Measurements from ENCODE around the gene CLEC16A. TPM values are rescaled to one million over a fixed set of nuclear protein-coding genes. Genes with fewer than 3 reads are reported as not detected.

Gene CLEC16A
- total RNA-seq, 1 donor from 2014 or later, result 40.4 TPM

GRCh38 chr16:11133344-11133943, 189.1 kb downstream of the CLEC16A start:
- intact Hi-C loops (cut with micrococcal nuclease), result no loop called here

DNA sequence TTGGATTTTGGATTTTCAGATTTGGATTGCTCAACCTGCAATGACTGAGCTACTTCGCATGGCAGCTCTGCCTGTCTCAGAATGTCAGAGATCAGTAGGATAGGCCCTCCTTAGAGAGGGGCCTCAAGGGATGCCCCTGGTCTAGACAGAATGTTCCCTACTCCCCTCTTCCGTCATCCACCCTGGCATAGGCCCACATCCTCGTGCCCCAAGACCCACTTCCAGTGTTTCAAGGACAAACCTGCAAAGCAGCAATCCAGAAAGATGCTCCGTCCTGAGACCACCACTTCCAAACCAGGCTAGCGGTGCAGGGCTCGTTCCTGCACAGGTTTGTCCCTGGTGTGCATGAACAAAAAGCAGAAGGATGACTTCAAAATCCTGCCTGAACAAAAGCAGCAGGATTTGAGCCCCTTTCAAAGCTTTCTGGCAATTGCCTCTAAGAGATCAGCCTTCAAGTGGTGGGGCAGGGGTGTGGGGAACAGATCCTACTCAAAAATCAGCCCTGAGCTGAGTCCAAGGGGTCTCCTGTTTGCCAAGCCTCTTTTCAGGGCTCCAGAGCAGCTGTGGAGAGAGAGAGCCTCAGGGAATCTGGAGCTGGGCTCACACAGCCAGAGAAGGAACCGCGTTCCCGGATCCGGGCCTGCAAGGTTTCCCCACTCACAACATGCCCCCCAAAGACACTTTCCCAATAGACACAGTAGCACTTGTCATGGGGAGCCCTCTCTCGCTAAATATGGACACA, 190.5 kb downstream of the CLEC16A start:
- intact Hi-C loops (cut with micrococcal nuclease), result no loop called here

GRCh38 chr16:11135464-11135973, 191.2 kb downstream of the CLEC16A start:
- intact Hi-C loops (cut with micrococcal nuclease), result no loop called here

- intact Hi-C loops (cut with micrococcal nuclease), result no loop called here
Measured at GRCh38 chr16:11136600-11136999, 192.2 kb downstream of the CLEC16A start.

GRCh38 chr16:11138022-11138768, 193.8 kb downstream of the CLEC16A start:
- intact Hi-C loops (cut with micrococcal nuclease), result loop anchor here (2.0 kb wide), 1 partner anchor 33 kb away; no protein-coding TSS in a partner anchor

DNA sequence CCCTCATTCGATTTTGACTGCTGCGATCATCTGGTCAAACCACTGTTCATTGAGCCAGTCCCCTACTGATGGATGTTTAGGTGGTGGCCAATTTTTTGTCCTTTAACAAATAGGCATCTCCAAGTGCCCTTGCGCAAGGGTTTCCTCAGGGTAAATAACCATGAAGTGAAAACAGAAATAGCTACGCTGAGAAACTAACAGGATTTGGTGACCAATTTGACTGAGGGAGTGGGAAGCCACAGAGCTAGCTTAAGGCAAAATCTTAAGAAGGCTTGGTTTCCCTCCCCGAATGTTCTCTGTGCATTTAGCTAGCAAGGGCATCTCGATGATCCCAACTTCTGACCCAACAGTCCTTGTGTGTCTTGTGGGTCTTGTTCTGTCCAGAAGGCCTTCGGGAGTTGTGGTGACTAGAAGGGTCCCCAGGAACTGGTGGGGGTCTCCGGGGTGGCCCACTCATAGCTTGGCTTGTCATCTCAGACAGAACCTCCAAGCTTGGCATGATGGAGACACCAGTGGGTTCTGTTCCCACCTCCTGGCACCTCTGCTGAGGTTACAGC, 194.5 kb downstream of the CLEC16A start:
- intact Hi-C loops (cut with micrococcal nuclease), result loop anchor here (2.0 kb wide), 1 partner anchor 34 kb away; no protein-coding TSS in a partner anchor

- intact Hi-C loops (cut with micrococcal nuclease), result loop anchor here (2.0 kb wide), 1 partner anchor 35 kb away; no protein-coding TSS in a partner anchor
Measured at GRCh38 chr16:11139326-11140097, 195.1 kb downstream of the CLEC16A start.

DNA sequence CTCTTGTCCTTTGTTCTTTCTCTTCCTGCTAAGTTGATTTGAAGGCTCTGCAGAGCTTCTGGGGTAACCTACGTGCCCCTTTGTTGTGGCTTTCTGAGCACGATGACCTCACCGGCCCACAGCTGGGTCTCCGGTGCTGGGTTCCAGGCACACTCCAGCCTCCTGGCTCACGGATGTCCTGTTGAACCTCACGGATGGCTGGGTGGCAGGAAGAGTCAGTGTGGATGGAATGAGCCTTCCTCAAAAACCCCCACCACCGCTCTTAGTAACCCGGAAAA, 195.7 kb downstream of the CLEC16A start:
- intact Hi-C loops (cut with micrococcal nuclease), result no loop called here

GRCh38 chr16:11140466-11140865, 196.1 kb downstream of the CLEC16A start:
- intact Hi-C loops (cut with micrococcal nuclease), result no loop called here

DNA sequence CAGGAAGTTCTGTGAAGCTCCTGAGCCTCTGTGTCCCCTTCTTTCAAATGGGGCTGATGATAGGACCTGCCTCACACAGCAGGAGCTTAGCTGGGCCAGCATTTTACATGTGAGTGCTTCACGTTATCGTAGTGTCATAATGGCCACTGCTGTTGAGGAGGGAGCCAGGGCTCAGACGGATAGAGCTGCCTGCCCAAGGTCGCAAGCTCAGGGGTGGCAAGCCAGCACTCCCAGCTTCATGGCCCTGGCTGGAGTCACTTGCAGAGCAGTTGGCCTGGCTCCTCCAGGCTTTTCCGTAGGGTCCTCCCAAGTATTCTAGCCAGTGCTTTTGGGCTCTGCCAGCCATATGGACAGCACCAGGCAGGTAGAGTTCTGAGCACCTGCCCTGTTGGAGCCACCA, 196.5 kb downstream of the CLEC16A start:
- intact Hi-C loops (cut with micrococcal nuclease), result no loop called here

DNA sequence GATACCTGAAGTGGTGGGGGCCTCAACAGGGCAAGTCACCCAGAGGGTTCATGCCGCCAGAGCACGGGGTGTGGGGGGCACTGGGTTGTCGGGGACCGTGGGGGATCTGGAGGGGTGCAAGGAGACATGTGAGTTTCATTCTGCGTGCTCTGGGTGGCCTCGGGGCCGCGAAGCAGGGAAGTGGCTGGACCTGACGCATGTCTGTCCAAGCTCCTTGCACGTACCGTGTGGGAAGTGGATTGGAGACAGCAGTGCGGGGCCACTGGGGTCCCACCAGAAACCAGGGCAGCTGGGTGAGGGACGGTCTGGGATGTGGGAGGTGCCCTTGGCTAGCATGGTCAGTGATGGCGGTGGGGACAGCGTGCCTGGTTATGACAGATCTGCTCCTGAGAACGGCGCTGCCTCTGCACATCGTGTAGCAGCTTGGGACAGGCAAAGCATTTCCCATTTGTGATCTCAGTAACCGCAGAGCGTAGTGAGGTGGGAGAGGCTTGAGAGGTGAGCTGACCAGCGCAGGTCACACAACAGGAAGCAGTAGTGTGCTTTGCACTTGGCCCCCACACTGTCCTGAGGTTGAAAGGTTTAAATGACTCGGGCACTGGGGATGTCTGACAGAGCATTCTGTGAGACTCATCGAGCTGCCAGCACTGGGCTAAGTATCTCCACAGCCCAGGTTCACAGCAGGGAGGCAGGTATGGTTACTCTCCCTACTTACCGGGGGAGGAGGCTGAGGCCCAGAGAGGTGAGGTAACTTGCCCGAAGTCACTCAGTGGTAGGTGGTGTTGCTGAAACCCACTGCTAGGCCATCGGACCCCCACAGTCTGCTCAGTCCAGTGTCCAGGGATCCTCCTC, 197.3 kb downstream of the CLEC16A start:
- intact Hi-C loops (cut with micrococcal nuclease), result no loop called here

DNA sequence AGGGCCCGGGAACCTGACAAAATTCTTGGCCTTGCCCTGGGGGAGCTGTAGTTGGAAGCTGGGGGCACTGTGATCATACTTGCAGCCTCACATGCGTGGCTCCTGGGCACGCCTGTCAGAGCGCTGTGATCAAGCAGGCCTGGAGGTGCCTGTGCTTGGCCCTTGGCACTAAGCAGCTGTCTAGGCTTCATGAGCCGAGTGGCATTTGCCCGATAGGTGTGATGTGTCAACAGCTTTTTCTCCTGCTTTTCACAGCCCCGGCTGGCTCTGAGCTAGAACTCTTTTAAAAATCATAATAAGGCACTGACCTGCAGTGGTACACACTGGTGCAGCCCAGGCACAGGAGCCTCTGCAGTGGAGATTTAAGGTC, 197.9 kb downstream of the CLEC16A start:
- intact Hi-C loops (cut with micrococcal nuclease), result no loop called here

DNA sequence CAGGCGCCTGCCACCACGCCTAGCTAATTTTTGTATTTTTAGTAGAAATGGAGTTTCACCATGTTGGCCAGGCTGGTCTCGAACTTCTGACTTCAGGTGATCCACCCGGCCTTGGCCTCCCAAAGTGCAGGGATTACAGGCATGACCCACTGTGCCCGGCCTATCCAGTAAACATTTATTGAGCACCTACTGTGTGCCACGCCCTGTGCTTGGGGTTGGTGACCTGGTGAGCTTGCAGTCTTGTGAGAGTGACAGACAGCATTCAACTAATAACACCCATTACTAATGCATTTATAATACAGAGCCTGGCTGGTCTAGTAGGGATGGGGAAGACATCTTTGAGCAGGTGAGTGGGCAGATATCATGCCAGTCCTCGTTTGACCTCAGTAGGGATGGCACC, 198.6 kb downstream of the CLEC16A start:
- intact Hi-C loops (cut with micrococcal nuclease), result no loop called here

DNA sequence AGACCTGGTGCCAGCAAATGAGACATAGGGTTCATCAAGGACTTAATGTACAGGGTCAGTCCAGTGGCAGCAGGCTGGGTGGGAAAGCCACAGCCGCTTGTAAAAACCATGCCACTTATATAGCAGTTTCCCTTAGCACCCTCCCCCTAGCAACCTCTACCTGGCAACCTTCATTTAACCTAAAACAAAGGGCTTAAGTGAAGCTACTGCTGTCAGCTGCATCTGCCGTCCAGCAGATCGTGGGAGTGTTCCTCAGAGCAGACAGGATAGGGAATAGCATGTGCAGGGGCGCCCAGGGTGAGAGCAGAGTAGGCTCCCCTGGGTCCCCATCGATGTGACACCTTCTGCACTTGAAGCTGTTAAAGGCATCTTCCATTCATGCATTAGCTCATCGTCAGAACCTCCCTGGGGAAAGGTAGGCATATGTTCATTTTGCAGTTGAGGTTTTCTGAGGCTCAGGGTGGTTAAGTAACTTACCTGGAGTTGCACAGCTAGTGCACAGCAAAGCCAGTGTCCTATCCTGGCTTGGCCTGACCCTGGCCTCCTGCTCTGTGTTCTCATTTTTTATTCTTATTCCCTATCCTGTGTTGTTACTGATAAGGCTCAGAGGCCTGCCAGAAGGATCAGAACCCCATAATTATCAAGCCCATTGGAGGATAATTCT, 199.1 kb downstream of the CLEC16A start:
- intact Hi-C loops (cut with micrococcal nuclease), result no loop called here

DNA sequence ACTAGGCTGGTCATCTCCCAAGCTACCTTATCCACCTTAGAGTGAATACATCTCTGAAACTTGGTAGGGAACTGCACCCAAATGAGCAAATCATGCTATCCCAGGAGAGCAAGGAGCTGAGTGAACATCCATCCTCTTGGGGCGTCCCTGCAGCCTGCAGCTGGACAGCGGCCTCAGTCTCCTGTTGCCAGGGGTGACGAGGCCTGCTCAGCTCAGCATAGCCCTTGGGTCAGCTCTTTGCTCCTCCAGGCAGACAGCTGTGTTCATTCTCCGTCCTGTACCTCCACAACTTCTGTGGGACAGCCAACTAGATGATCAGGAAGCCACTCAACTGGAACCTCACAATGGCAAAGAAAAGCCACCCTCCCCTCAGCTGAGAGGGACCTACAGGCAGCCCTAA, 199.8 kb downstream of the CLEC16A start:
- intact Hi-C loops (cut with micrococcal nuclease), result no loop called here

GRCh38 chr16:11145173-11145818, 200.9 kb downstream of the CLEC16A start:
- intact Hi-C loops (cut with micrococcal nuclease), result no loop called here

DNA sequence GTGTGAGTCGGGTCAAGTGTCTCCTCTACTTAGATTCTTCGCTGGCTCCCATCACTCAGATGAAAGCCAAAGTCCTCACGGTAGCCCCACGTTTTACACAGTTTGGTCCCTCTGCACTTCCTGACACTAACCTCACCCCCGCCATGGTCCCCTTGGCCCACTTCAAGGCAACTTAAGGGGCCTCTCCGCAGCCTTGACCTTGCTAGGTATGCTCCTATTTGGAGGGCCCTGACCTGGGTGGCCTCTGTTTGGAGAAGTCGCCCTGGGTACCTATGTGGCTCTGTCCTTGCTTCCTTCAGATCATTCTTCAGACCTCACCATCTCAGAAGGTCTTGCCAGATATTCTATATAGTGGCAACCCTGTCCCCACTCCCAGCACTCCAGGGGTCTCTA, 201.5 kb downstream of the CLEC16A start:
- intact Hi-C loops (cut with micrococcal nuclease), result no loop called here

DNA sequence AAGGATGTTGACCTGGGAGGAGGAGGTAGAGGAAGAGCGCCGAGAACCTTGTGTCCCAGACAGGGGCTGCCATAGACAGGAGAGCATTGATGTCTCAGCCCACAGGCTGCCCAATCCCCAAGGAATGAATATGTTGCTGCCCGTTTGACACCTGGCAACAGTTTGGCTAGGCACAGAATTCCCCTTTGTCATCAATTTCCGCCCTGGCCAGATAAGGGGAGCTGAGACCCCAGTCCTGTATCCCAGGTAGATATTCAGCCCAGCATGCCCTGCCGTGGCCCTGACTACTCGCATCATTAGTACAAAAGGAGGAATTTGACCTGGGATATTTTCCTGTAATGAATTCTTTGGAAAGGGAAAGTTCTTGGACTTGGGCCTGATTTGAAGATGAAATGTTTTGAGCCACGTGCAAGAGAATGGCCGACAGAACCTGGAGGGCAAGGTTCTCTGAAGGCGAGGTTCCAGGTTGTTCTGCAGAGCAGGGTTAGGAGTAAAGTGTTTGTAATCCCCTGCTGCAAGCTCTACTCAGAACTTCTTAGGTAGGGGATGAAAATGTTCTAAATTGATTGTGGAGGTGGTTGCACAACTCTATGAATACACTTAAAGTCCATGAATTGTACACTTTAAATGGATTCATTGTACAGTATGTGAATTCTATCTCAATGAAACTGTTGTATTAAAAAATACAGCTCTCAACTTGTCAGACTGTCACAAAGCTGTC, 202.8 kb downstream of the CLEC16A start:
- intact Hi-C loops (cut with micrococcal nuclease), result no loop called here
